Esophagus muscularis mucosa (tissue), 4 donors: ENCODE measurements around the gene BST1. TPM values are rescaled to one million over a fixed set of nuclear protein-coding genes. Genes with fewer than 3 reads are reported as not detected.
"Not testable (repeated sequence)": the region's sequence is repeated elsewhere in the genome, so short reads cannot be mapped to it uniquely, and the experiment has no call there.

Experiments
- DNase-seq: peaks from one replicate; pipeline ENCODE4 v3.0.0-alpha.2; 2017; ENCODE audit errors: extremely low spot score
- H3K27ac ChIP-seq, 4 donors: fragments of 200-600 bp; sonication (generic); replicated peaks in 1 of 4; 1 replicate in 3 of 4; 2 replicates in 1 of 4; pipeline ENCODE4 v1.5.1; 2016 to 2019; ENCODE audit warnings: mild to moderate bottlenecking in 1 of 4
- H3K27me3 ChIP-seq, 4 donors: fragments of 200-600 bp; sonication (generic); one replicate each; pipeline versions ENCODE4 v1.5.1 to v1.6.0; 2016 to 2019
- H3K36me3 ChIP-seq, 4 donors: fragments of 200-600 bp; sonication (generic); one replicate each; pipeline ENCODE4 v1.5.1; 2016 to 2019
- H3K4me1 ChIP-seq, 4 donors: fragments of 200-600 bp; sonication (generic); one replicate each; pipeline ENCODE4 v1.5.1; 2016 to 2019
- H3K4me3 ChIP-seq, 4 donors: fragments of 200-600 bp; sonication (generic); 1 replicate in 2 of 4; 2 replicates in 2 of 4; pipeline ENCODE4 v1.5.1; 2016 to 2019; ENCODE audit warnings: mild to moderate bottlenecking in 4 of 4, moderate library complexity in 1 of 4
- H3K9me3 ChIP-seq, 4 donors: fragments of 200-600 bp; sonication (generic); 1 replicate in 3 of 4; 2 replicates in 1 of 4; pipeline ENCODE4 v1.5.1; 2016 to 2019
- EP300 ChIP-seq: sonication (generic); formaldehyde crosslinking; IDR thresholded peaks from one replicate; pipeline ENCODE4 v1.6.1; 2017; ENCODE audit warnings: antibody characterized with exemption
- POLR2A ChIP-seq: fragments of 450-650 bp; IDR thresholded peaks from one replicate; pipeline ENCODE4 v1.6.1; 2017; ENCODE audit warnings: antibody characterized with exemption, moderate library complexity, mild to moderate bottlenecking, low read depth
- POLR2AphosphoS5 ChIP-seq, 2 donors: sonication (generic); formaldehyde crosslinking; IDR thresholded peaks; one replicate each; pipeline ENCODE4 v1.6.1; 2017; ENCODE audit warnings: antibody characterized with exemption in 2 of 2
- WGBS: methylation state at CpG from one replicate; pipeline ENCODE4 v1.1.5; 2018; 5-methylcytosine and 5-hydroxymethylcytosine counted together
- intact Hi-C: fragments of 100-400 bp; cut with DNase I; formaldehyde crosslinking; loops from one replicate; pipeline ENCODE4 v1.15.1; 2023
- total RNA-seq, 4 donors: library from RNA; depleted of rRNA; stranded (reverse); fragments of >200 nt; gene quantifications; one replicate each; pipeline versions ENCODE4 v1.1.0 to v1.2.1, GENCODE V29; 2016
- TF ChIP-seq, protein P1 (sequence below), 3 experiments: fragments of 200-600 bp in 2 of 3; fragments of 450-650 bp in 1 of 3; sonication (generic) in 2 of 3; IDR thresholded peaks; one replicate each; pipeline ENCODE4 v1.5.1; 2017 to 2019; ENCODE audit warnings: antibody characterized with exemption in 3 of 3, mild to moderate bottlenecking in 2 of 3, moderate library complexity in 1 of 3

The BST1 gene
- total RNA-seq, 4 donors from 2014 or later, result 2.5 to 6.0 (median 4.3) TPM

DNA sequence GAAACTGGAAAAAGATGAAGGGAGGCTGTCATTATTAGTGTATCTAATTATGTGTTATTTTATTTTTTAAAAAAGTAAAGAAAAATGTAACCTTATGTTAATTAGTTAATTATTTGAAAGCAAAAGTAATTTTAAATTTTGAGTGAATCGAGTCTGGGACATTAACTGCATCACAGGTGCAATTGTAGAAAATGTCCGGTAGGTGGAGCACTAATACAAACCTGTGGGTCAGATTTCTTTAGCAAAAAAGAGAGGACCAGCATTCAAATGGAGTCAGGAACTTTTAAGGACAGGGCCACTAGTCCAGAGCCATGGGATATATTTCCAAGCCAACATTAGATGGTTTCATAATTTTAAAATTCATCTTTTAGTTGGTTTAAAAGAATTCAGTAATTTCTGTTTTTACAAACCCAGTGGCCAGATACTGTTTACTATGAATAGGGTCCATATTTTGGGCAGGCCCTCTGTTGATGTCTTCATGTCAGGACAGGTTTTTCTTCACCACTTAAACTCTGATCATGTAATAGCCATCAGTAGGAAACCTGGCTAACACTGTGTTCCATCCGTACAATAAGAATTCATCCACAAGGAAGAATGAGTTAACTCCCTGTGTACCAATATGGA lies 27.2 kb downstream of the BST1 start:
- no peak for DNase-seq
- 20% methylated on average over 3 of the region's 3 CpGs for WGBS

DNA sequence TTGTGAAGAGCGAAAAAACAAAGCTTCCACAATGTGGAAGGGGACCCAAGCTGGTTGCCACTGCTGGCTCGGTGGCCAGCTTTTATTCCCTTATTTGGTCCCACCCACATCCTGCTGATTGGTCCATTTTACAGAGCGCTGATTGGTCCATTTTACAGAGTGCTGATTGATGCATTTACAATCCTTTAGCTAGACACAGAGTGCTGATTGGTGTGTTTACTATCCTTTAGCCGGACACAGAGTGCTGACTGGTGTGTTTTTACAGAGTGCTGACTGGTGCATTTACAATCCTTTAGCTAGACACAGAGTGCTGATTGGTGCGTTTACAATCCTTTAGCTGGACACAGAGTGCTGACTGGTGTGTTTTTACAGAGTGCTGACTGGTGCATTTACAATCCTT lies 30.2 kb downstream of the BST1 start:
- not testable (repeated sequence) for H3K27ac ChIP-seq, H3K9me3 ChIP-seq, H3K36me3 ChIP-seq, H3K27me3 ChIP-seq, H3K4me3 ChIP-seq, H3K4me1 ChIP-seq, DNase-seq
- WGBS, result 73% methylated on average over 5 of the region's 5 CpGs
- intact Hi-C loops, result loop anchor here (10.0 kb wide), 1 partner anchor 262 kb away; no protein-coding TSS in a partner anchor

More for the DNA sequence above, 27.2 kb downstream of the BST1 start:
- H3K9me3 ChIP-seq, result no peaks in the 10 kb centered on the region
- peaks cover 0 to 3% (median 0%) of the 10 kb centered on the region in 4 donors for H3K4me1 ChIP-seq
- H3K36me3 ChIP-seq, result no peaks in the 10 kb centered on the region
- H3K27me3 ChIP-seq, result no peaks in the 10 kb centered on the region
- H3K4me3 ChIP-seq, result no peak overlapping the region
- intact Hi-C loops, result loop anchor here (10.0 kb wide), 1 partner anchor 265 kb away; no protein-coding TSS in a partner anchor
- TF ChIP-seq EP300 (no peak), POLR2A (no peak), POLR2AphosphoS5 (IDR thresholded peaks at IDR 0.05) (no peak)
- TF ChIP-seq, protein P1, sequence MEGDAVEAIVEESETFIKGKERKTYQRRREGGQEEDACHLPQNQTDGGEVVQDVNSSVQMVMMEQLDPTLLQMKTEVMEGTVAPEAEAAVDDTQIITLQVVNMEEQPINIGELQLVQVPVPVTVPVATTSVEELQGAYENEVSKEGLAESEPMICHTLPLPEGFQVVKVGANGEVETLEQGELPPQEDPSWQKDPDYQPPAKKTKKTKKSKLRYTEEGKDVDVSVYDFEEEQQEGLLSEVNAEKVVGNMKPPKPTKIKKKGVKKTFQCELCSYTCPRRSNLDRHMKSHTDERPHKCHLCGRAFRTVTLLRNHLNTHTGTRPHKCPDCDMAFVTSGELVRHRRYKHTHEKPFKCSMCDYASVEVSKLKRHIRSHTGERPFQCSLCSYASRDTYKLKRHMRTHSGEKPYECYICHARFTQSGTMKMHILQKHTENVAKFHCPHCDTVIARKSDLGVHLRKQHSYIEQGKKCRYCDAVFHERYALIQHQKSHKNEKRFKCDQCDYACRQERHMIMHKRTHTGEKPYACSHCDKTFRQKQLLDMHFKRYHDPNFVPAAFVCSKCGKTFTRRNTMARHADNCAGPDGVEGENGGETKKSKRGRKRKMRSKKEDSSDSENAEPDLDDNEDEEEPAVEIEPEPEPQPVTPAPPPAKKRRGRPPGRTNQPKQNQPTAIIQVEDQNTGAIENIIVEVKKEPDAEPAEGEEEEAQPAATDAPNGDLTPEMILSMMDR (IDR thresholded peaks at IDR 0.05), result peak; percentile 78 to 88 (median 83)
- no peak overlapping the region for H3K27ac ChIP-seq

DNA sequence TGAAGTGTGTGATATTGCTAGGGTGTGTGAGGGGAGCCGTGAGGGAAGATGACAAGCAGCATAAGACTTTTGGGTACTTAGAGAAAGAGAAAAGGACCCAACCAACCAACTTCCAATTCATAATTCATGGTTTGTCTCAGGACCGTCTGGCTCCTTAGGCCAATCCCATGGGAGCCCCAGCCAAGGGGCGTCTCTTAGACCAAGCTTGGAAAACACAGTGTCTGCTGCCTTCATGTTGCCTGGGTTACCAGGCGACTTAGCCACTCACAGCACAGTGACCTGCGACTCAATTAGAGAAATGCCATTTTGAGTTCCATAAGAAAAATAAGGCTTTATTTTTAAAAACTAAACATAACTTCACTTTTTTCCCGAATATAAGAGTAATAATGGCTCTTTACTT lies 32.7 kb downstream of the BST1 start:
- H3K36me3 ChIP-seq, result no peaks in the 10 kb centered on the region
- DNase-seq, result no peak
- H3K4me3 ChIP-seq, result no peak overlapping the region
- no peaks in the 10 kb centered on the region for H3K4me1 ChIP-seq
- intact Hi-C loops, result loop anchor here (10.0 kb wide), 1 partner anchor 259 kb away; no protein-coding TSS in a partner anchor
- no peak overlapping the region for H3K27ac ChIP-seq
- no peaks in the 10 kb centered on the region for H3K9me3 ChIP-seq
- 84% methylated on average over 6 of the region's 6 CpGs for WGBS
- TF ChIP-seq, protein P1 (IDR thresholded peaks at IDR 0.05), result no peak
- no peak for TF ChIP-seq EP300
- no peaks in the 10 kb centered on the region for H3K27me3 ChIP-seq

DNA sequence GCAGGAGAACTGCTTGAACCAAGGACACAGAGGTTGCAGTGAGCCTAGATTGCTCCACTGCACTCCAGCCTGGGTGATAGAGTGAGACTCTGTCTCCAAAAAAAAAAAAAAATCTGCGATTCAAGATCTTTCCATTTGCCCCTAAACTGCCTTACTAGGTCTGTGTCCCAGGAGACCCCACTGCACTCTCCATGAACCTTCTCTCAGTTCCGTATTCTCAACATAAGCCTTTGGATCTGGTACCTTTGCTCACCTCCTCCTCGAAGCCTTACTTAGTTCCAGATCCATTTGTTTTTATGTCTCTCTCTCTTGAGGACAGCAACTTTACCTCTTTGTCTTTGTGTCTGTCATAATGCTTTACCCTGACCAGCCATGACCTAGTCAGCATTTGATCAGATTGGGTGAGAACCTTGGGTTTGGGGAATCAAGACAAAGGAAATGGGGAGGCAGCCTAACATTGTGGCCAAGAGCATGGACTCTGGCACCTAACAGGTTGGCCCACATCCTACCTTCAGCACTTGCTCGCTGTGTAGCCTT lies 33.7 kb downstream of the BST1 start:
- intact Hi-C loops, result loop anchor here (10.0 kb wide), 1 partner anchor 258 kb away; no protein-coding TSS in a partner anchor
- Histone ChIP-seq H3K4me1 (no peaks in the 10 kb centered on the region), H3K9me3 (no peaks in the 10 kb centered on the region), H3K27ac (no peak overlapping the region), H3K27me3 (no peaks in the 10 kb centered on the region), H3K36me3 (no peaks in the 10 kb centered on the region), H3K4me3 (no peak overlapping the region)
- TF ChIP-seq POLR2A, result no peak
- TF ChIP-seq, protein P1 (IDR thresholded peaks at IDR 0.05), result no peak
- WGBS, result 72% methylated on average over 4 of the region's 4 CpGs
- no peak for DNase-seq

DNA sequence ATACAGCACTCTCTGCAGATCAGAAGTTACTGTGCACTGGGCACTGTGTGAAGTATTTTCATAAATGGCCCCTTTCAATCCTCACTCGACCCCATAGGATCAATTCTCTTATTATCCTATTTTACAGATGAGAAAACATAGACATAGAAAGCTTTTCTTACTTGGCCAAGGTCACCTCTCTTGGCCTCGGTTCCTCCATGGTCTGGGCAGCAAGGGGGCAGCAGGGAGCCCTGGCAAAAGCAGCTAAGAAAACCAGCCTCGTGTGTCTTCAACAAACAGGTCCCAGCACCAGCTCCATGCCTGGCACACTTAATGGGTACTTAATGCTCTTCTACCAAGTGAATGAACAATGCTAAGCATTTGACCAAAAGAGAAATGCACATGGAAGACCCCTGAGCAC lies 34.4 kb downstream of the BST1 start:
- 67% methylated on average over 3 of the region's 3 CpGs for WGBS
- no peaks in the 10 kb centered on the region for H3K4me1 ChIP-seq
- intact Hi-C loops, result loop anchor here (10.0 kb wide), 1 partner anchor 258 kb away; no protein-coding TSS in a partner anchor
- H3K27ac ChIP-seq, result no peak overlapping the region
- TF ChIP-seq, protein P1 (IDR thresholded peaks at IDR 0.05), result no peak
- TF ChIP-seq POLR2AphosphoS5 (IDR thresholded peaks at IDR 0.05), result no peak
- no peak for TF ChIP-seq POLR2A
- TF ChIP-seq EP300, result no peak
- DNase-seq, result no peak
- no peaks in the 10 kb centered on the region for H3K36me3 ChIP-seq
- no peaks in the 10 kb centered on the region for H3K9me3 ChIP-seq
- no peaks in the 10 kb centered on the region for H3K27me3 ChIP-seq
- no peak overlapping the region for H3K4me3 ChIP-seq
